GM10847 (cell line): ENCODE results near the gene EIF4E2.

Experiments
- POLR2A ChIP-seq: IDR thresholded peaks from 2 replicates; pipeline ENCODE4 v1.6.1; 2011; ENCODE audit not compliant: insufficient read length; ENCODE audit errors: extremely low read depth

EIF4E2 gene

GRCh38 chr2:232550354-232551249 lies at the start of gene EIF4E2, which contains the start of gene TIGD1:
Gene EIF4E2 (plus strand): TSS chr2:232550689. CDS start chr2:232550725, 36 bp downstream.
Gene TIGD1 (minus strand): TSS chr2:232550557. CDS start chr2:232549882, 675 bp downstream.
- peak; percentile 95 for TF ChIP-seq POLR2A

GRCh38 chr2:232501331-232501771 lies 49.1 kb upstream of the EIF4E2 start:
- no peak for TF ChIP-seq POLR2A

GRCh38 chr2:232501794-232502390 lies 48.6 kb upstream of the EIF4E2 start:
- no peak for TF ChIP-seq POLR2A

- no peak for TF ChIP-seq POLR2A
These were observed 48.0 kb upstream of the EIF4E2 start for GRCh38 chr2:232502511-232502910.

GRCh38 chr2:232502911-232503808 lies 47.3 kb upstream of the EIF4E2 start:
- no peak for TF ChIP-seq POLR2A

- no peak for TF ChIP-seq POLR2A
These were observed 46.6 kb upstream of the EIF4E2 start for GRCh38 chr2:232503809-232504323.

GRCh38 chr2:232504438-232504837 lies 46.1 kb upstream of the EIF4E2 start:
- no peak for TF ChIP-seq POLR2A

GRCh38 chr2:232505856-232506255 lies 44.6 kb upstream of the EIF4E2 start:
- no peak for TF ChIP-seq POLR2A

GRCh38 chr2:232506709-232507108 lies 43.8 kb upstream of the EIF4E2 start:
- TF ChIP-seq POLR2A, result no peak

- TF ChIP-seq POLR2A, result no peak
These were observed 42.2 kb upstream of the EIF4E2 start for GRCh38 chr2:232508251-232508650.

GRCh38 chr2:232511336-232511890 lies 39.1 kb upstream of the EIF4E2 start:
- no peak for TF ChIP-seq POLR2A

- no peak for TF ChIP-seq POLR2A
These were observed 37.9 kb upstream of the EIF4E2 start for GRCh38 chr2:232512602-232513001.

- TF ChIP-seq POLR2A, result no peak
These were observed 37.1 kb upstream of the EIF4E2 start for GRCh38 chr2:232513353-232513752.

GRCh38 chr2:232515639-232516038 lies 34.9 kb upstream of the EIF4E2 start:
- TF ChIP-seq POLR2A, result no peak

- no peak for TF ChIP-seq POLR2A
These were observed 33.9 kb upstream of the EIF4E2 start for GRCh38 chr2:232516551-232516950.

- TF ChIP-seq POLR2A, result no peak
These were observed 31.6 kb upstream of the EIF4E2 start for GRCh38 chr2:232518844-232519243.
